Heart left ventricle (tissue), 13 donors: ENCODE measurements around the gene EREG.

Source experiments
- POLR2A ChIP-seq, 2 donors: fragments of 450-650 bp; IDR thresholded peaks; one replicate each; pipeline ENCODE4 v1.6.1; 2017; ENCODE audit warnings: antibody characterized with exemption in 2 of 2, mild to moderate bottlenecking in 2 of 2, moderate library complexity in 2 of 2
- TF ChIP-seq, protein P1 (sequence below), 12 donors: fragments of 200-600 bp; sonication (generic) in 4 of 12; IDR thresholded peaks; one replicate each; pipeline versions ENCODE4 v1.5.0 to v1.8.0; 2018 to 2022; ENCODE audit warnings: antibody characterized with exemption in 12 of 12, mild to moderate bottlenecking in 5 of 12
- donor health status: ischemic (EF 13 %, LVEDD 7.1; RV severe dilation, severe dysfunction).
- donor health status: DM: no; HTN: yes; CAD: no.
- donor health status: DM: no; HTN: no; CAD: no.
- donor health status: ischemic (EF 25% LVEDD 6.9; RV normal size, moderate dysfunction).
- donor health status: ischemic (EF 25% LVEDD 5.7; RV mildly dilated, moderate dysfunction).
- donor health status: ischemic (EF 35%, LVEDD 5.7; RV mildly dilated, moderate dysfunction).
- donor health status: nonischemic (EF 11% LVEDD 7.7; RV severe dilation, severe dysfunction).
- donor health status: DM: yes; HTN: yes; CAD: no.
- donor health status: PGD.
- donor health status: ischemic (EF 29% LVEDD 5.4; RV normal size, mild dysfunction).
- donor health status: nonischemic (EF 23%, LVEDD 6.1; RV moderate dilation, normal function).

DNA sequence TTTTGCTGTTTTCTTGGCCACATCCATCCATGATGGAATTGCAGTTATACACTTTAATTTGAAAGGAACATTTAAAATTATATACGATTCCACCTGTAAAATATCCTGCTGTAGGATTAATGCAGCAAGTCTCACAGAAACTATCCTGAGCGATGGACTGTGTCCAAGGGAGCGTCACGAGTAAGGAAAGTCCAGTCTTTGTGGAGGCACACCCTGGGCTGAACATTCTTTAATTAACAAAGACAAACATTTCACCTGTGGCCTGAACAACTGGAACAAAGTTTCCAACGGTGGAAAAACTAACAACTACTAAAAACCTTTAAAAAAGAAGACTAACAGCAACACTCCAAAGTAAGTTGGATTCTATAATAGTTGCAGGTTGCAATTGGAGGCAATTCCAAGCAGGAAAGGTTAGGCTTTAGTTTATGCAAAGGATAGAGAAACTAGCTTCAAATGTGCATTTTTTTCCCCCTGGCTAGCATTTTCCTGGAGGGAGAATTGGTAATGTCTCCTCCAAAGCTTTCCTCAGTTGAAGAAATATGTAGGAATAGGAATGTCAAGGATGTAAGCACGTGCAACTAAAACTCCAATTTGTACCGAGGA lies 11.0 kb downstream of the EREG start:
- TF ChIP-seq, protein P1, sequence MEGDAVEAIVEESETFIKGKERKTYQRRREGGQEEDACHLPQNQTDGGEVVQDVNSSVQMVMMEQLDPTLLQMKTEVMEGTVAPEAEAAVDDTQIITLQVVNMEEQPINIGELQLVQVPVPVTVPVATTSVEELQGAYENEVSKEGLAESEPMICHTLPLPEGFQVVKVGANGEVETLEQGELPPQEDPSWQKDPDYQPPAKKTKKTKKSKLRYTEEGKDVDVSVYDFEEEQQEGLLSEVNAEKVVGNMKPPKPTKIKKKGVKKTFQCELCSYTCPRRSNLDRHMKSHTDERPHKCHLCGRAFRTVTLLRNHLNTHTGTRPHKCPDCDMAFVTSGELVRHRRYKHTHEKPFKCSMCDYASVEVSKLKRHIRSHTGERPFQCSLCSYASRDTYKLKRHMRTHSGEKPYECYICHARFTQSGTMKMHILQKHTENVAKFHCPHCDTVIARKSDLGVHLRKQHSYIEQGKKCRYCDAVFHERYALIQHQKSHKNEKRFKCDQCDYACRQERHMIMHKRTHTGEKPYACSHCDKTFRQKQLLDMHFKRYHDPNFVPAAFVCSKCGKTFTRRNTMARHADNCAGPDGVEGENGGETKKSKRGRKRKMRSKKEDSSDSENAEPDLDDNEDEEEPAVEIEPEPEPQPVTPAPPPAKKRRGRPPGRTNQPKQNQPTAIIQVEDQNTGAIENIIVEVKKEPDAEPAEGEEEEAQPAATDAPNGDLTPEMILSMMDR (IDR thresholded peaks at IDR 0.05): no peak
- TF ChIP-seq POLR2A (IDR thresholded peaks at IDR 0.05): no peak
